ENCODE measurements around the gene GALNS.

Gene GALNS

DNA sequence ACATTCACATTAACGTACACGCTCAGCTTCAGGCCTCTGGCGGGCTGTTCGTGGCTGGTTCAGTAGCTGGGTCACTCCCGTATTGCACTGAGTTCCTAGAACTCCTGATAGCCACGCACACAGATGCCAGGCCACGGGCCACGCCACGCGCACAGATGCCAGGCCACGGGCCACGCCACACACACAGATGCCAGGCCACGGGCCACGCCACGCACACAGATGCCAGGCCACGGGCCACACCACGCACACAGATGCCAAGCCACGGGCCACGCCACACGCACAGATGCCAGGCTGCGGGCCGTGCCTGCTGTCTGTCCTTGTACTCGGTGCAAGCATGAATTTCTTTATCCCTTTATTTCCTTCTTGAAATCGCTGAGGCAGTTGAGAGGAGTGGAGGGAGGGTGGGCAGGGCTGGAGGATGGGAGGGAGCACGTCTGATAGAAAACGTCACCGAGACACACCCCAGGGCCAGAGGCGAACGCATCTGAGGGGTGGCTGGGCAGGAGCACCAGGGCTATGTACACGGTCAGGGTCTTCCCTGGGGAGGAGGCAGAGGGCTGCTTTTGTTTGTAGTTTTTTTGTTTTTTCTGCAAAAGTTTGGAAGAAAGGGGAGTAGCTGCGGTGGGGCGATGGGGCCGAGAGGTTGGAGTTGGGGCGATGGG lies 18.3 kb upstream of the GALNS start:
- no peak for DNase-seq

GRCh38 chr16:88872650-88873331 lies 16.0 kb upstream of the GALNS start:
- DNase-seq, result no peak

DNA sequence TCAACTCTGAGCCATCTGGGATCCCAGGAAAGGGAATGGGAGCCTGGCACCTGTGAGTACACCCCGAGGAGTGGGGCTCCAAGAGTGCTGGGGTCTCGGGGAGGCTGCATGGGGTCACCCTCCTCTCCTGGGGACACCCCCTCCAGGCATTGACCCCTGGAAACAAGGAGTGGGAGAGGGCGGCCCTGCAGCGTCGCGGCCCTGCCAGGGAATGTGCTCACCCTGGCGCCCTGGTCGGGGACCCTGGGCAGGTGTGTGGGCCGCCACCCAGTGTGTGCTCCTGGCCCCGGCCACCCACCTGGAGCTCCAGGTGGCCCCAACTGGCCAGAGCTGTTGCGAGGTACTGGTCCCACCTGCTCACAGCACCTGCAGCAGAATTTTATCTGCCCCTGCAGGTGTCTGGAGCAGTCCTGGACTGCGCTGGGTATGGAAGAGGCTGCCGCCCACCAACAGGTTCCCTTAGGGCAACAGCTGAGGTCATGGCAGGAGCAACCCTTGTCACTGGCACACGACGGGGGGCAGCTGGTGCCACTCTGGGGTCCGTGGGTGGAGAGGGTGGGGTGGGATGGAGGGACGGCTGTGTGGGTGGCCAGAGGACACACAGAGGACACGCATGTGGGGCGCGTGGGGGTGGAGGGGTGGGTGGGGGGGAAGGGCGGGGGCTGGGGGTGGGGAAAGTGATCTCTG lies 15.1 kb upstream of the GALNS start:
- no peak for DNase-seq

GRCh38 chr16:88871349-88871702 lies 14.6 kb upstream of the GALNS start:
- DNase-seq, result no peak

- DNase-seq, result no peak
These were observed 14.0 kb upstream of the GALNS start for GRCh38 chr16:88870608-88871348.

- no peak for DNase-seq
These were observed 12.9 kb upstream of the GALNS start for GRCh38 chr16:88869673-88869980.

DNA sequence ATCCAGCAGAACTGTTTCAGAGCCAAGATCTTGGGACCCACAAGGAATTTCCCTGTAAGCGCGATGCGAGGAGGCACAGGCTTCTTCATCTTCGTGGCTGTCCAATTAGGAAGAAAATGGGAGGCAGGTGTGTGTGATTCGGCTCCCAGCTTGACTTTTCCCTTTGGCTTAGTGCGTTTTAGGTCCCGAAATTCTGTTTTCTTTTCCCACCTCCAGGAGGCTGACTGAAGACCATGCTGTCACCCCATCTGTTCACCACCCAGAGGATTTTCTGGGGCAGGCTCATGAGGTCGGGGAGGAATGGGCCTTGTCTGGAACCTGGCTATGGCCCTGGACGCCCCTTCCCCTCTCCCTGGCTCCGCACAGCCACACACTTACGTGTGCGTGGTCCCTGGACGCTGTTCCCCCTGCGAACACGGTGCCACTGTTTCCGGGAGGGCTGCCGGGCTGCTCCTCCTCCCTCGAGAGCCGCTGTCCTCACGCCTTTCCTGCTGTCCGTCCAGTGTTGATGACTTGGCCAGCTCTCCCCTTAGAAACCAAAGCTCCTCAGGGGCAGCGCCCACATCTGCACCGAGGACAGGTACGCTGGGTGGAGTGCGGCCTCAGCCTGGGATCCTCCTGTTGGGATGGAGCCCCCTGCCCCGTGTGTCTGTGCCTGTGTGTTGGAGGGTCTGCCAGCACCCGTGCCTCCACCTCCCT lies 12.4 kb upstream of the GALNS start:
- DNase-seq, result no peak

DNA sequence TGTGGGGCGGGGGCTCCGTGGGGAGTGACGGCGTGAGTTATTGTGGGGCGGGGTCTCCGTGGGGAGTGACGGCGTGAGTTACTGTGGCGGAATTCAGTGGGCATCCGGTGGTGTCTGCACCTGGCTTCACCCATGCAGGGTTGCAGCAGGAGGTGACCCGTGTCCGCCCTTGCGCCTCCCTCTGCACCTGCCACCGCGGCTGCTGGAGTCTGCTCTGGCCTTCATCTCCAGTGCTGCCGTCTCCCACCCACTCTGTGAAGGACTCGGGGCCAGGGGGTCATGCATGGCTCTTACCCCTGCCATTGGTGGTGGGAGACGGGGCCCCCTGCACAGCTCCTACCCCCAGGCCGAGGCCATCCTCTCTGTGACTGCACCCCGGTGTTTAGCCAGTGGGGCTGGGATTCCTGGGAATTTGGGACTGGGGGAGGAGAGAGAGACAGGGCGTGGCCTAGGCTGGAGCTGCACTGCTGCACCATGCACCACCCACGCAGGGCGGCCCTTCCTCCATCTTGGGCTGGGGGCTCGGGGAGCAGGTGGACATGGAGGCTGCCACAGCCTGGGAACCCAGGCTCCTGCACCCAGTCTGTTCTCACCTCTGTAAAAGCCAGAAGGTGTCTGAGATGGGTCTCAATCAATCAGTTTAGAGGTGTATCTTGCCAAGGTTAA lies 11.0 kb upstream of the GALNS start:
- DNase-seq, result no peak

DNA sequence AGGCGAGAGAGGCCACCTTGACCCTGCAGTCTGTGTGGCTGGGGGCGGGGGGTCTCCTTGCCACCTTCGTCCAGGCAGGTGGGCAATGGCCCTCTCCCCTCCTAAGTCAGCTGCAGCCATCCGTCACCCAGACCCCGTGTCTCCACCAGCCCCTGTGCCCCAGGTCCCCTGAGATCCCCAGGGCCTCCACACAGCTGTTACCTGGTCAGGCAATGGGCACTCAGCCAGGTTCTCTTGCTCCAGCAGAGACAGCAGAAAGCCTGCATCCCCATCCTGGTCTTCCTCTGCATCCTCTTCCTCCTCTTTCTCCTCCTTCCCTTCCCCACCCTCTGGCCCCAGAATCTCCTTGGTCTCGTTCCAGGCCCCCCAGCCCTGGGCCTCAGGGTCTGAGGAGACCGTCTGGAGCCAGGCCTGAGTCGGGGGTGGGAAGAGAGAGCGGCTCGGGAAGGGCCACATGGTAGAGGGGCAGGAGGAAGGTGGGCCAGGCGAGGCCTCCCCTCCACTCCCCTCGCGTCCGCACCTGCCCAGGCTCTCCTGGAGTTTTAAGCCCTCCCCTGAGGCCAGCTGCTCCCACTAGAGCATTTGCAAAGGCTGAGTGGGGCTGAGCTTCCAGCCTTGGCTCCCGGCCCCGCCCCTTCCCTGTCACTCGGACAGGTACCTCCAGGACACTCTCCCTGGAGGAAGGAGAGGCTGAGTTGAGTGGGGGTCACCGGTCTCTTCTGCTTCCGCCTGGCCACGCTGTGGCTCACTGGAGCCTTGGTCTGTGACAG lies 9.6 kb upstream of the GALNS start, which contains the start of gene PABPN1L:
TSS of gene PABPN1L (minus strand) at position 510 of the 770 bp plus-strand sequence. CDS start at position 456, 54 bp downstream.
- DNase-seq, result no peak

GRCh38 chr16:88865742-88866141 lies 9.0 kb upstream of the GALNS start:
- no peak for DNase-seq

GRCh38 chr16:88865310-88865709 lies 8.6 kb upstream of the GALNS start:
- no peak for DNase-seq

- DNase-seq, result no peak
These were observed 7.8 kb upstream of the GALNS start for GRCh38 chr16:88864521-88864920.

GRCh38 chr16:88864099-88864498 lies 7.4 kb upstream of the GALNS start:
- no peak for DNase-seq

GRCh38 chr16:88863426-88863825 lies 6.7 kb upstream of the GALNS start:
- no peak for DNase-seq

GRCh38 chr16:88862968-88863367 lies 6.2 kb upstream of the GALNS start:
- DNase-seq, result no peak

DNA sequence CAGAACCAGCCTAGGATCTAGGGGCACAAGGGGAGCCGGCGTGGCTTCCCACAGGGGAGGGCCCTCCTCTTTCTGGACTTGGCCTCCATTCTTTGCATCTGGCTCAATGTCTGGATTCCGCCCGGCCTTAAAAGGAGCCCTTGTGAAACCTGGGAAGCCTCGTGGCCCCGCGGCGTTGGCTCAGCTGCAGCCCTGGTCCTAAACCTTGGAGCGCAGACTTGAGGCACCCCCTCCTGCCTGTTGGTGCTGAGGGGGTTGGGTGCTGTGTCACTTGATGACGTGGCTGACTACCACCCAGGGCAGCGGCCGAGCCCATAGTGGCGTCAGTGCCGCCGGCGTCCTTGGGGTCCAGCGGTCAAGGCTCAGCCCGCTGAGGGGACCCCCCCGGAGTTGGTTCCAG lies 4.6 kb upstream of the GALNS start:
- DNase-seq, result no peak

DNA sequence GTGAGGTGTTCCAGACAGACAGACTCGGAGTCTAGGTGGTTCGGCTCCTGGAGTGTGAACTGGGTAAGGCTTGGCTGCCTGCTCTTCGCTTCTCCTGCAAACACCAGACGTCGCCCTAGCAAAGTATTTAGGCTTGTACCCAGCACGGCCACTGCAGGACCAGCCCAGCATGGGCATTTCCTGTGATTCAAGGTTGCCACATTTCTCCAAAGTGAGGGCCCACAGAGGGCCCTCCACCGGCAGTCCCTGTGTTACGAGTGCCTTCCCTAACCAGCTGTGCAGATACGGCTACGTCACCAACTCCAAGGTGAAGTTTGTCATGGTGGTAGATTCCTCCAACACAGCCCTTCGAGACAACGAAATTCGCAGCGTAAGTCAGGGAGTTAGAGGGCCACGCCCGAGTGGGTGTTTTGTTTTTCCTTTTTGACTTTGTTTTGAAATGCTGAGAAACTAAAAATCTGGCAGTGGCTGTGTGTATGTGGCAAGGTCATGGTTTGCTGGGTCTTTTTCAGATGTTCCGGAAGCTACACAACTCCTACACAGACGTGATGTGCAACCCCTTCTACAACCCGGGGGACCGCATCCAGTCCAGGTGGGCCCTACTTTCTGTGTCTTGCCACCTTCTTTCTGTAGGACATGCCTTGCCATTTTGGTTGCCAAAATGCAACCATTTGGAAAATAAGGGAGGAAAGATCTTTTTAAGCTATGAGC lies 2.8 kb upstream of the GALNS start:
- no peak for DNase-seq

DNA sequence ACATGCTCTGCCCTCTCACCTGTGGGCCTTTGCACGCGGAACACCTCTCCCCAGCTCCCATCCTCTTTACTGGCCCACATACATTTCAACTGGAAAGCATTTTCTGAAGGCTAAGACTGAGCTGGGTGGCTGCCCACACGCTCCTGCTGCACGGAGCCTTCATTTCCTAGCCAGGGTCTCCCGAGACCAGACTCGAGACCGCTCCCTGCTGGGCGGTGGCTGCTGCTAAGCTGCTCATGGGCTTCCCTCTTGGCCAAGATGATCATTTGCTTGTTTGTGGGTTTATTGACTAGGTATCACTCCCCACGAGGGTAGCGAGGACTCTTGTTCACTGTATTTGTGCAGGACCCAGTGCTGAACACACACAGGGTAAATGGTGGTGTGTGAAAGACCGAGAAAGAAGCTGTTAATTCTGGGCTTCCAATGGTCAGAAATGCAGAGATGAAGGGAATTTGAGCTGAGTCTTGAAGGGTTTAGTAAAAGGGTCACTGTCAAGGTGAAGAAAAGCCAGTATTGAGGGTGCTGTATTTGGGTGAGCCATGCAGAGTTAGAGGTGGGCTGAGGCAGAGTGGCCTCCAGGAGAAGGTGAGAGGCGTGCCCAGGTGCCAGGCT lies 1.1 kb upstream of the GALNS start:
- DNase-seq, result peak; percentile 88

GRCh38 chr16:88856122-88856827 lies 472 bp downstream of the GALNS start:
- peak; percentile 68 for DNase-seq

GRCh38 chr16:88855736-88856121 lies 1.0 kb downstream of the GALNS start:
- no peak for DNase-seq
